HG03280 (cell line): ENCODE data around the gene GPN2.
A peak's percentile ranks its signal among the peaks of the same experiment; 100 is the strongest.
"Not testable (repeated sequence)": the region's sequence is repeated elsewhere in the genome, so short reads cannot be mapped to it uniquely, and the experiment has no call there.

Experiments
- ATAC-seq: cut with Tn5 transposase; IDR thresholded peaks from one replicate; pipeline ENCODE4 v1.9.1; 2021; ENCODE audit warnings: mild to moderate bottlenecking, moderate library complexity; ENCODE audit not compliant: unreplicated experiment

GPN2 gene

GRCh38 chr1:26858160-26858559, 31.9 kb downstream of the GPN2 start:
- no peak for ATAC-seq

- ATAC-seq: no peak
These were observed 32.5 kb downstream of the GPN2 start for GRCh38 chr1:26857473-26858060.

GRCh38 chr1:26856604-26857469, 33.2 kb downstream of the GPN2 start:
- ATAC-seq: no peak

- ATAC-seq: no peak
These were observed 33.9 kb downstream of the GPN2 start for GRCh38 chr1:26856181-26856580.

GRCh38 chr1:26855636-26856035, 34.4 kb downstream of the GPN2 start:
- no peak for ATAC-seq

GRCh38 chr1:26854906-26855305, 35.2 kb downstream of the GPN2 start:
- ATAC-seq: no peak

- ATAC-seq: no peak
These were observed 36.5 kb downstream of the GPN2 start for GRCh38 chr1:26853600-26853999.

- no peak for ATAC-seq
These were observed 36.9 kb downstream of the GPN2 start for GRCh38 chr1:26853156-26853555.

GRCh38 chr1:26852701-26853100, 37.4 kb downstream of the GPN2 start:
- ATAC-seq: no peak

- no peak for ATAC-seq
These were observed 38.9 kb downstream of the GPN2 start for GRCh38 chr1:26851106-26851684.

- ATAC-seq: no peak
These were observed 40.9 kb downstream of the GPN2 start for GRCh38 chr1:26848941-26849774.

- ATAC-seq: no peak
These were observed 41.6 kb downstream of the GPN2 start for GRCh38 chr1:26848499-26848898.

GRCh38 chr1:26847826-26848225, 42.3 kb downstream of the GPN2 start:
- ATAC-seq: not testable (repeated sequence)

GRCh38 chr1:26844424-26845196, 45.5 kb downstream of the GPN2 start:
- no peak for ATAC-seq

- no peak for ATAC-seq
These were observed 50.3 kb downstream of the GPN2 start for GRCh38 chr1:26839779-26840178.

- no peak for ATAC-seq
These were observed 50.8 kb downstream of the GPN2 start for GRCh38 chr1:26839339-26839722.

GRCh38 chr1:26838474-26839338, 51.4 kb downstream of the GPN2 start:
- peak; percentile 90 for ATAC-seq

GRCh38 chr1:26837665-26838064, 52.4 kb downstream of the GPN2 start:
- ATAC-seq: not testable (repeated sequence)
